ENCODE data around the gene TMEM72. TPM values are rescaled to one million over a fixed set of nuclear protein-coding genes. Genes with fewer than 3 reads are reported as not detected.
A peak's percentile ranks its signal among the peaks of the same experiment; 100 is the strongest.

The TMEM72 gene
- total RNA-seq, 1 donor from 2014 or later: not detected

- DNase-seq (ENCODE audit: low spot score): peak; percentile 95
Observed at GRCh38 chr10:44932517-44933450, 21.6 kb downstream of the TMEM72 start.

GRCh38 chr10:44933451-44934321 lies 22.5 kb downstream of the TMEM72 start:
- no peak for DNase-seq (ENCODE audit: low spot score)

GRCh38 chr10:44934416-44935200 lies 23.5 kb downstream of the TMEM72 start:
- DNase-seq (ENCODE audit: low spot score): no peak

DNA sequence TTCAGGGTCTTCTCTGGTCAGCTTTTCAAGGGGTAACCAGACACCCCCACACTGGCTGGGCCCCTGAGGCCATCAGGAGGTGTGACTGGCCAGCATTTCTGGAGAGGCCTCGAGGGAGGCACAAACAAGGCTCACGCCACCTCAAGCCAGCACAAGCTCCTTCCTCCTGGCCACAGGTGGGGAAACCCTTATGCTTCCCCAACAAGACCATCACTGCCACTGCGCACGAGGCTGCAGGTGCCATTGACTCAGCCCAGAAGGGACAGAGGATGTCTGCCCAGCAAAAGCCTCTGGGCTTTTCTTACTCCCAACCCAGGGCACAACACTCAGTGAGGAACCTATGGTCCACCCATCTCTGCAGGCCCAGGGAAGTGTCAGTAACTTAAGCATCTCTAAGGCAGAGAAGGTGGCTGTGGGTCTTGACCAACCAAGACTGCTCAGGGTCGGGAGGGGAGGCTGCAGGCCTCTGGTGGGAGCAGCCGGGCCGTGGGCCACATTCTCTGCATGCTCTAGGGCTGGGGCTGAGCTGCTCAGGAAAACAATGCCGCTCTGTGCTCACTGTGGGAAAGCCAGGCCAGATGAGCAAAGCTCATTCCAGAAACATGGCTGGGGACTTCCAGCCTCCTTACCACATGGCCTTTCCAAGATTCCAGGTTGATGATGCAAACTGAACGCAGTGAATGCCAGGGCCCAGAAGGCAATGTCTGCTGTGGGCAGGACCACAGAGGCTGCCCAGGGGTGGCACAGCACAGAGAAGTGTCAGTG lies 24.2 kb downstream of the TMEM72 start:
- DNase-seq (ENCODE audit: low spot score): no peak

DNA sequence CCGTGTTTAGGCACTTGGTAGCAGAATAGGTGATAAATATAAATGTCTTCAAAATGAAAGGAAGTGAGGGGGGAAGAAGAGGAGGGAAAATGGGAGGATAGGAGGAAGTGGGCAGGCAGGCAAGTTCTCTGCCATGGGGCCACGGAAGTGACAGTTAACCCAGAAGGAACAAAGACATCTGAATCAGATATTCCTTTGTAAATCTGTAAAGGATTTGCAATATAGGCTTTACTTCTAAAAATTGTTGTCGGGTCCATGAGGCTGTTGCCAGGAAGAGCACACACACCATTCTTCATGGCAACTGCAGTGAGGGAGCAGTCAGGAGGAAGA lies 24.8 kb downstream of the TMEM72 start:
- peak; percentile 14 for DNase-seq (ENCODE audit: low spot score)

- peak; percentile 62 for DNase-seq (ENCODE audit: low spot score)
Observed at GRCh38 chr10:44936314-44936975, 25.3 kb downstream of the TMEM72 start.

DNA sequence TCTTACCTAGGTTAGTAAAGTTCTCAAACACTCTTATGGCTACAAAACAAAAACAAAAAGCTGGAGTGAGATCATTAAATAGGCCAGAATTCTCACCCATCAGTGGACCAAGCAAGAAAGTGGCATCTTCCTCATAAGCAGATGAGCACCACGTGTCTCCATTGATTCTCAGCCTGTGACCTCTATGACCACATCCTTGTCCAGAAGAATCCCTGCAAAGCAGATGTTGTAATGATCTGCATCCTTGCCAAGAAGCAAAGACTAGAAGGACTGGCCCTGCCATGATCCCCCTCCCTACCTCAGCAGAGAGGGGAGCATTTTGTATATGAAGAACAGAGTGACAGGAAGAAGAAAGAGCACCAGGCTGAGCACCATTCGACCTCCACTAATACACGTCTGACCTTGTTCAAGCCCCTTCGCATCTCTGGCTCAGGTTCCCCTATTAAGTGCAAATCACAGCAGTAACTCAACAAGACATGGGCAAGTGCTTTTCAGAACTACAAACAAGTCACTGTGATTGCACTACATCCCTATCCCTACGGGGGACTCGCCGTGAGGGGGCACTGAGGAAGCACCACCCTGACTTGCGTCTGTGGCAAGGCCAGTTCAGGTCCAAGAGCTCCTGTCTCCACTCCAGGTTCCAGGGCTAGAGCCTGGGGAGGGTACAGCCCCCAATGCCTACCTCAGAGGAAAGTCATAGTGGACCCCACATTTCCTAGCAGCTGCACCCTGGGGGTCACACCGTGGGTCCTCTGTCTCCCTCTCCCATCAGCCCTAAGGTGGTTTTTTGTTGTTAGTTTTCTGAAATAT lies 26.3 kb downstream of the TMEM72 start:
- DNase-seq (ENCODE audit: low spot score): peak; percentile 59

GRCh38 chr10:44938956-44939355 lies 27.8 kb downstream of the TMEM72 start:
- DNase-seq (ENCODE audit: low spot score): no peak

DNA sequence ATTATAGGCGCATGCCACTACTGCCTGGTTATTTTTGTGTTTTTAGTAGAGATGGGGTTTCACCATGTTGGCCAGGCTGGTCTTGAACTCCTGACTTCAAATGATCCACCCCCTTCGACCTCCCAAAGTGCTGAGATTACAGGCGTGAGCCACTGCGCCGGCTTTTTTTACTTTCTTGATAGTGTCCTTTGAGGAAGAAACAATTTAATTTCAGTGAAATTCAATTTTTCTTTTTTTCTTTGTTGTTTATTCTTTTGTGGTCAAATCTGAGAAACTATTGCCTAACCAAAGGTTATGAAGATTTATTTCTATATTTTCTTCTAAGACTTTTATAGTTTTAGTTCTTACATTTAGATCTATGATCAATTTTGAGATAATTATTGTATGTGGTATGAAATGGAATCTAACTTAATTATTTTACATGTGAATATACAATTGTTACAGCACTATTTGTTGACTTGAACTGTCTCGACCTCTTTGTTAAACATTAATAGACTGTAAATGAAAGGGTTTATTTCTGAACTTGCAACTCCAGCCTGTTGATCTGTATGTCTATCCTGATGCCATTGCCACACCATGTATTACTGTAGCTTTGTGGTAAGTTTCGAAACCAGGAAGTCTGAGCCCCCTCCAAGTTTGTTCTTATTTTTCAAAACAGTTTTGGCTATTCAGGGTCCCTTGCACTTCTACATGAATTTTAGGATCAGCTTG lies 28.7 kb downstream of the TMEM72 start:
- DNase-seq (ENCODE audit: low spot score): peak; percentile 28

GRCh38 chr10:44944354-44944753 lies 33.2 kb downstream of the TMEM72 start:
- DNase-seq (ENCODE audit: low spot score): no peak

DNA sequence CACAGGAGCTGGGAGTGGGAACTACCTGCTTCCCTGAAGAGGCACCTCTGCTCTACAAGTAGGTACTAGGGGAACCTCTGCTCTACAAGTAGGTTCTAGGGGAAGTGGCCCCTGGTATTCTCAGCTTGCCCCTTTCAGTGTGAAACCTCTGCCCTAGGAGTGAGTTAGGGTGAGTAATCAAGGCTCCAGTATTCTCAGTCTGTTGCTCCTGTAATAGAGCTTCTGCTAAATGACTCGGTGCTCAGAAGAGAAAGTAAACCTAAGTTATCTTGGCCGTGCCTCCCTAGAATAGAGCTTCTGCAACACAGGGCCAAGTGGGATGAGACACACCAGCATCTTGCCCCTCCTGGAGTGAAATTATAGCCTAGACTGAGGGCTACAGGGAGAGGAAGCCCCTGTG lies 35.1 kb downstream of the TMEM72 start:
- DNase-seq (ENCODE audit: low spot score): peak; percentile 5

GRCh38 chr10:44947371-44948152 lies 36.4 kb downstream of the TMEM72 start:
- DNase-seq (ENCODE audit: low spot score): peak; percentile 47

- peak; percentile 6 for DNase-seq (ENCODE audit: low spot score)
Observed at GRCh38 chr10:44948642-44949041, 37.5 kb downstream of the TMEM72 start.

- DNase-seq (ENCODE audit: low spot score): peak; percentile 22
Observed at GRCh38 chr10:44949127-44949802, 38.1 kb downstream of the TMEM72 start.

DNA sequence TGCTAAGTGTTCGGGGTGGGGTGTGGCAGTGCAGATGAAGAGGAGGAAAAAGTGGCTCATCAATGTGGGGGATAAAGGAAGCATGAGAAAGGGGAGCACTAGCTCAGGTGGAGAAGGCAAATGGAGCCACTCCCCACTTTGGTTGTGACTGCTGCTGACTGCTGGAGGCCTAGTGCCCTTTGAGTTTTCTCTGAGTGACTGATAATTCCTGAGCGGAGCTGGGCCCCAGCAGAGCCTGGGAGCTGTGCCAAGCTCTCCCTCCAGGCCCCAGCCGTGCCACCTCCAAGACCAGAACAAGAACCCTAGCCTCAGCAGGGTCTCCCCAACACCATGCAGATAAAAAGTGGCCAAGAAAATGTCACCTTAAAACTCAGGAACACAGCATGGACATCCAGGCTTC lies 38.8 kb downstream of the TMEM72 start:
- peak; percentile 64 for DNase-seq (ENCODE audit: low spot score)

DNA sequence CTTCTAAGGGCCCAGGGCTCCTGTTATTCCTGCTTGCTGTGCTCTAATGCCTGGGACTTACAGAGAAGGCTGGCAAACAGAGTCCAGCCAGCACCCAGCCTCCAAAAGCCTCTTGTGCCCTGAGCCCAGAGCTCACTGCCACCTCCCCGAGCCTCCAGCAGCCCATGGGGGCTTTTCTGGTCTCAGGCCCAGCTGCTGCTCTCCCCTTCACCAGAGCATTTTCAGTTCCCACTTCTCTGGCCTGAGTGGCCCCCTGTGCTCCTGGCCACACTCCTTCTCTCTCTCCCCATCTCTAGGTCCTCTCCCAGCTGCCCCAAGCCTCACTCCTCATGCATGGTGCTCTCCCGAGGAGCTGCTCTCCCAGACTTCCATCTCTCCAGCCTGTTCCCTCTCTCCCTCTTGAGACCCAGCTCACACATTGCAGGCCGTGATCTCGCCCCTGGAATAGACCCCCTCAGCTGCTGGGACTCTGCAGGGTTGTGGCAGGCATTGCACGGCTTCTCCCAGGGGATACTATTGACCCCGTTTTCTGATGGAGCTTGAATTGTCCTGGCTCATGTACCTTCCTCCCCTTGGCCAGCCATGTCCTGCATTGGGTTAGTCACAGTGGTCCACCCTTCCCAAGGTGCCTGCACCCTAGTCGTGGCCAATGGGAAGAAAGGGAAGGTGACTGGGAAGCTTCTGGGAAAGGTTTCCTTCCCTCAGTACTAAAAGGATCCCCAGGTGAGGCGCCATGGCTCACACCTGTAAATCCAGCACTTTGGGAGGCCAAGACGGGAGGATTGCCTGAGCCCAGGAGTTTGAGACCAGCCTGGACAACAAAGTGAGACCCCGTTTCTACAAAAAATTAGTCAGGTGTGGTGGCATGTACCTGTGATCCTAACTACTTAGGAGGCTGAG lies 39.4 kb downstream of the TMEM72 start:
- DNase-seq (ENCODE audit: low spot score): peak; percentile 35
